Epithelial cell of umbilical artery (primary cell): ENCODE data around the gene KLHL21. TPM values are rescaled to one million over a fixed set of nuclear protein-coding genes. Genes with fewer than 3 reads are reported as not detected.

Source experiments
- total RNA-seq: library from RNA; depleted of rRNA; stranded (reverse); fragments of >200 nt; gene quantifications from 2 replicates; pipeline ENCODE4 v1.2.3, GENCODE V29; 2014

Gene KLHL21, protein sequence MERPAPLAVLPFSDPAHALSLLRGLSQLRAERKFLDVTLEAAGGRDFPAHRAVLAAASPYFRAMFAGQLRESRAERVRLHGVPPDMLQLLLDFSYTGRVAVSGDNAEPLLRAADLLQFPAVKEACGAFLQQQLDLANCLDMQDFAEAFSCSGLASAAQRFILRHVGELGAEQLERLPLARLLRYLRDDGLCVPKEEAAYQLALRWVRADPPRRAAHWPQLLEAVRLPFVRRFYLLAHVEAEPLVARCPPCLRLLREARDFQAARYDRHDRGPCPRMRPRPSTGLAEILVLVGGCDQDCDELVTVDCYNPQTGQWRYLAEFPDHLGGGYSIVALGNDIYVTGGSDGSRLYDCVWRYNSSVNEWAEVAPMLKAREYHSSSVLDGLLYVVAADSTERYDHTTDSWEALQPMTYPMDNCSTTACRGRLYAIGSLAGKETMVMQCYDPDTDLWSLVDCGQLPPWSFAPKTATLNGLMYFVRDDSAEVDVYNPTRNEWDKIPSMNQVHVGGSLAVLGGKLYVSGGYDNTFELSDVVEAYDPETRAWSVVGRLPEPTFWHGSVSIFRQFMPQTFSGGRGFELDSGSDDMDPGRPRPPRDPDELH
- total RNA-seq = 16.9 and 19.8 TPM in 2 replicates

DNA sequence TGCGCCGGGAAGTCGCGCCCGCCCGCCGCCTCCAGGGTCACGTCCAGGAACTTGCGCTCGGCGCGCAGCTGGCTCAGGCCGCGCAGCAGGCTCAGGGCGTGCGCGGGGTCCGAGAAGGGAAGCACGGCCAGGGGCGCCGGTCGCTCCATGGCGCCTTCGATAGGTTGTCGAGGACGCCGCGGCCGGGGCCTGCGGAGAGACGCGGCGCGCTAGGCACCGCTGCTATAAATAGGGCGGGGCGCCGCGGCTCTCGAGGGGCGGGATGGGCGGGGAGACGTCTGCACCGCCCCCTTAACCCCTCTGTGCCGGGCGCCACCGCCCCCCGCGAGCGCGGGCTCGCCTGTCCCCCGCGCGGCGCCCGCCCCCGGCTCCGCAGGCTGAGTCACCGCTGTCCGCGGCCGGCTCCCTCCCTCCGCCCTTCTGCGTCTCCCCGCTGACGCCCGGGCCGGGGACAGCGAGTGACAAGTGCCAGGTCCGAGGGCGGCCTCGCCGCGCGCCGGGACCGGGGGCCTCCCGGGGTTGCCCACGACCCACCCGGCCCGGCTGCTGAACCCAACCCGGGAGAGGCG lies at the start of gene KLHL21:
KLHL21 (minus strand) TSS at position 201 of the 569 bp plus-strand sequence; CDS start at position 149, 52 bp downstream.

DNA sequence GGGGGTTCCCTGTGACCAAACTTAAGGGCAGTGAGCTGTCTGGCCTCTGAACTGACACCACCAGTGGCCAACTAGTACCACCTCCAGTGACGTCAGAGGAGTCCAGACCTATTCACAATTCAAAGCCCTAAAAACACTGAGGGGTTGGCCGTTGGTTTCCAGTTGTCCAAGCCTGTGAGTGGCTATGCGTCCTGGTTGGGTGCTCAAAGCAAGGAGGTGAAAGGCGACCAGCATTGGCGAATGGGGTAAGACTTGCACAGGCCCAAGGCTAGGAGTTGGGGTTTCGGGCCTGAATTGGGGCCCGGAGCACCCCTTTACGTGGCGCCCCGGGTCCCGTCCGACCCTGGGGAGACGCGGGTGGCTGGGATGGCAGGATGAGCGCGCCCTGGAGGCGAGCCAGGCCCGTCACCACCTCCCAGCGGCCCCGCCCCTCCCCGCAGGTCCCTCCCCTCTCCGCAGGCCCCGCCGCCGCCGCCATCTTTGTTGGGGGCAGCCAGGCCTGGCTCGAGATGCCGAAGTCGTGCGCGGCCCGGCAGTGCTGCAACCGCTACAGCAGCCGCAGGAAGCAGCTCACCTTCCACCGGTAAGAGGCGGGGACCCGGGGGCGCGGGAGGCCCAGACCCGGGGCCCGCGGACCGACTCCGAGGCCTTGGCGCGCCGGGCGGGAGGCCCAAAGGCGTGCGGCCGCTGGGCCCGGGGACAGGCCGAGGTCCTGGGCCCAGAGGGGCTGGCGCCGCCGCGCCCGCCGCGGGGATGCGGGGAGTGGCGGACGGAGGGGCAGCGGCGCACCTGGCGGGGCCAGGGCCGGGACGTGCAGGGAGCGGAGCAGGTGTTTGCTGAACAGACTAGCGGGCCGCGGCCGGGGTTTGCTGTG lies 22.3 kb upstream of the KLHL21 start, which contains the start of gene THAP3:
THAP3 (plus strand) TSS at position 159 of the 874 bp plus-strand sequence; CDS start at position 510, 351 bp downstream.

DNA sequence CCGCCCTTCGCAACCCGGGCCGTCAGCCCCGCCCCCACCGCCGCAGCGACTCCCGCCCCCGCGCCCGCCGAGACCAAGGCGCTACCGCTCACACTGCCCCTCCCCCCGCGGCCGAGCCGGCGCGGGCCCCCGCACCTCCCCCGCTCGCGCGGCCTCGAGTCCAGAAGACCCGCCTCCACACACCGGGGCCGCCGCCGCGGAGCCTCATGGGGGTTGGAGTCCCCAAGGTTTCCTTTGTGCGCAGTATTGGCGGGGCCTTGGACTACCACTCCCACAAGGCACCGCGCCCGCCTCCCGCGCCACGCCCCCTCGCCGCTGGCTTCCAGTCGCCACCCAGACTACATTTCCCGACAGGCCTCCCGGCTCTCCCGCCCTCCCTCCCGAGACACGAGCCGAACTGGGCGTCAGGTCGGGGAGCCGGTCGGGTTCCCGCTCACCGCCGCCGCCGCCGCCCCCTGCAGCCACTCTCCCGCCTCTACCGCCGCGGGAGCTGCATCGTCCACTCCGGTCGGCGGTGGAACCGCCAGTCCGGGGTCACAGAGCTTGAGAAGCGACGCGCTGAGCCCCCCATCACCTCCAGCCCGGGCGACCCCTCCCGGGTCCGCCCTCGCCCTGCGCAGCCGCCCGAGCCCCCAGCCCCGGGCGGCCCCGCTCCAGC lies 10.8 kb upstream of the KLHL21 start, which contains the start of gene PHF13:
PHF13 (plus strand) TSS at position 371 of the 658 bp plus-strand sequence. CDS start 336 bp downstream, outside the sequence.

DNA sequence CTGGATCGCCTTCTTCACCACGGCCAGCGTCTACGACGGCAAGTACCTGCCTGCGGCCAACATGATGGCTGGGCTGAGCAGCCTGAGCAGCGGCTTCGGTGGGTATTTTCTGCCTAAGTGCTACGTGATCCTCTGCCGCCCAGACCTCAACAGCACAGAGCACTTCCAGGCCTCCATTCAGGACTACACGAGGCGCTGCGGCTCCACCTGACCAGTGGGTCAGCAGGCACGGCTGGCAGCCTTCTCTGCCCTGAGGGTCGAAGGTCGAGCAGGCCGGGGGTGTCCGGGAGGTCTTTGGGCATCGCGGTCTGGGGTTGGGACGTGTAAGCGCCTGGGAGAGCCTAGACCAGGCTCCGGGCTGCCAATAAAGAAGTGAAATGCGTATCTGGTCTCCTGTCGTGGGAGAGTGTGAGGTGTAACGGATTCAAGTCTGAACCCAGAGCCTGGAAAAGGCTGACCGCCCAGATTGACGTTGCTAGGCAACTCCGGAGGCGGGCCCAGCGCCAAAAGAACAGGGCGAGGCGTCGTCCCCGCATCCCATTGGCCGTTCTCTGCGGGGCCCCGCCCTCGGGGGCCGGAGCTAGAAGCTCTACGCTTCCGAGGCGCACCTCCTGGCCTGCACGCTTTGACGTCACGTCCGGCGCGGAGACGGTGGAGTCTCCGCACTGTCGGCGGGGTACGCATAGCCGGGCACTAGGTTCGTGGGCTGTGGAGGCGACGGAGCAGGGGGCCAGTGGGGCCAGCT lies 23.1 kb downstream of the KLHL21 start, which contains the start of gene ZBTB48:
ZBTB48 (plus strand) TSS at position 621 of the 745 bp plus-strand sequence. CDS start 616 bp downstream, outside the sequence.

DNA sequence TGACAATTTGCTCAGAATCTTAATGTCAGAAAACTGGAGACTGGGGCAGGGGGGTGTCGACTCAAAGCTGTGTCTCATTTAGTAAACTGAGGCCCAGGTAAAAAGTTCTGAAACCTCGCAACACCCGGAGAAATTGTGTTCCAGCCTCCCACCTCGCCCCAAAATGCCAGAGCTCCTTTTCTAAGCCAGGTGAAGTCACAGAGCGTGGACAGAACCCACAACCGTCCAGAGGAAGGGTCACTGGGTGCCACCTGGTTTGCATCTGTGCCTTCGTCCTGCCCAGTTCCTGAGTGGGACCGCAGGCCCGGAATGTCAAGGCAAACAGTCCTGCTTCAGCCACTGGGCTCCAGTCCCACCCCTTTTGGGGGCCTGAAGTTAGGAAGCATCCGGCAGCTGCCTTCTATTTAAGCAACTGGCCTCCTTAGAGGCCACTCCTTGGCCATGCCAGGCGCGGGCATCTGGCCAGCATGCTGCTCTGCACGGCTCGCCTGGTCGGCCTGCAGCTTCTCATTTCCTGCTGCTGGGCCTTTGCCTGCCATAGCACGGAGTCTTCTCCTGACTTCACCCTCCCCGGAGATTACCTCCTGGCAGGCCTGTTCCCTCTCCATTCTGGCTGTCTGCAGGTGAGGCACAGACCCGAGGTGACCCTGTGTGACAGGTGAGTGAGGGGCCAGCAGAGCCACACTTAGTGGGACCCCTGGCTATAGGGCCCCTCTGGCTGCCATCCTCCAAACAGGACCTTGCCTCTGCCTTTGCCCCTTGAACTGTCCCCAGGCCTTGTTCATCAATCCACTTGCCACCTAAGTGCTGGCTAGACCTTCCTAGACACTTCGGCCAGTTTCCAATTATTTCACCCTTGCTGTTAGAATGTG lies 47.5 kb downstream of the KLHL21 start, which contains the start of gene TAS1R1:
TAS1R1 (plus strand) TSS at position 401 of the 872 bp plus-strand sequence; CDS start at position 468, 67 bp downstream.

DNA sequence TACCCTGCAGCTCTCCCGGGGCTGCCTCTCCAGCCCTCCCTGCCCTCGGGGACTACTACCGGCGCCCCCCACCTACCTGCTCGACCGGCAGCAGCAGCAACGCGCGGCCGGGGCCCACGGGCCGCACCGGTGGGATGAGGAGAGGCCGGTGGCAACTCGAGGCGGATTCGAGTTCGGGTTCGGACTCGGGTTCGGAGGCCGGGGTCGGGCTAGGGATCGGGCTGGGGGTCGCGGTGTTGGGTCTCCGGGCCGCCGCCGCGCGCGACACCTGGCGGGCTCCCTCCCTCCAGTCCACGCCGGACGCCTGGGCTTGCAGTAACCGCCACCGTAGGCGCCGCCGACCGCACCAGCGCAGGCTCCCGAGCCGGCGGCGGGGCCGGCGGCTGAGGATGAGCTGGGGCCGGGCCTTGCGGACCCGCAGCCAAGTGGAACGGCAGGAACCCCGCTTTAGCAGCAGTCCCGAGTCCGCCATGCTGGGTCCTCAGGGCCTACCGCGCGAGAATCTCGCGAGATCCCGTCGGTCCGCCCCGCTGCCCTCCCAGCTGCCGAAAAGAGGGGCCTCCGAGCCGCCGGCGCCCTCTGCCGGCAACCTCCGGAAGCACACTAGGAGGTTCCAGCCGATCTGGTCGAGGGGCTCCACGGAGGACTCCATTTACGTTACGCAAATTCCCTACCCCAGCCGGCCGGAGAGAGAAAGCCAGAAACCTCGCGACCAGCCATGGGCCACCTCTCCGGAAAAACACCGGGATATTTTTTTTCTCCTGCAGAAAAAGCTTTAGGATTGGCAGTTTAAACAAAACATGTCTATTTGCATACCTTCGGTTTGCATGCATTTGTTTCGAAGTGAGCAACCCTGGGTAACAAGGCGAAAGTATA lies 48.4 kb downstream of the KLHL21 start, which contains the start of gene NOL9:
NOL9 (minus strand) TSS at position 483 of the 876 bp plus-strand sequence; CDS start at position 472, 11 bp downstream.

Other genes with a start within 250 kb of the KLHL21 start
- gene ACOT7, start 209.1 kb downstream of the KLHL21 start, total RNA-seq = 48.2 and 52.6 TPM in 2 replicates
- gene HES2, start 182.9 kb downstream of the KLHL21 start, total RNA-seq = 10.0 and 59.4 TPM in 2 replicates
- 0.30 and 1.3 TPM in 2 replicates for gene ESPN, start 178.1 kb downstream of the KLHL21 start, total RNA-seq
- gene TNFRSF25, start 136.7 kb downstream of the KLHL21 start, total RNA-seq = 9.7 and 11.4 TPM in 2 replicates
- 26.4 and 36.4 TPM in 2 replicates for gene PLEKHG5, start 111.2 kb downstream of the KLHL21 start, total RNA-seq
- 16.2 and 25.1 TPM in 2 replicates for gene NOL9, start 48.4 kb downstream of the KLHL21 start, total RNA-seq
- gene TAS1R1, start 47.6 kb downstream of the KLHL21 start, total RNA-seq = not detected in 2 replicates
- gene ZBTB48, start 22.9 kb downstream of the KLHL21 start, total RNA-seq = 13.3 and 18.2 TPM in 2 replicates
- gene PHF13, start 10.9 kb upstream of the KLHL21 start, total RNA-seq = 7.8 and 9.6 TPM in 2 replicates
- gene THAP3, start 22.0 kb upstream of the KLHL21 start, total RNA-seq = 15.3 and 24.5 TPM in 2 replicates
- 27.9 and 69.3 TPM in 2 replicates for gene DNAJC11, start 98.9 kb upstream of the KLHL21 start, total RNA-seq
- gene CAMTA1, start 182.6 kb upstream of the KLHL21 start, total RNA-seq = 99.1 and 118 TPM in 2 replicates